Adrenal gland (tissue), 12 donors: ENCODE measurements around the gene ARFGEF3. TPM values are rescaled to one million over a fixed set of nuclear protein-coding genes. Genes with fewer than 3 reads are reported as not detected.
A peak's percentile ranks its signal among the peaks of the same experiment; 100 is the strongest.

ENCODE experiments used
- DNase-seq, 7 donors: peaks; one replicate each; pipeline ENCODE4 v3.0.0-alpha.2; 2019 to 2020
- H3K27ac ChIP-seq, 5 donors: fragments of 200-600 bp; sonication (generic) in 4 of 5; 1 replicate in 3 of 5; 2 replicates in 2 of 5; pipeline versions ENCODE4 v1.5.1 to v1.8.0; 2016 to 2020; ENCODE audit warnings: mild to moderate bottlenecking in 1 of 5
- H3K27me3 ChIP-seq: fragments of 200-600 bp; 2 replicates; pipeline ENCODE4 v1.8.0; 2021
- H3K36me3 ChIP-seq, 2 donors: fragments of 200-600 bp; replicated peaks in 1 of 2; 1 replicate in 1 of 2; 2 replicates in 1 of 2; pipeline versions ENCODE4 v1.5.1 to v1.8.0; 2018 to 2022
- H3K4me1 ChIP-seq, 2 donors: fragments of 200-600 bp; replicated peaks in 1 of 2; 1 replicate in 1 of 2; 2 replicates in 1 of 2; pipeline versions ENCODE4 v1.5.1 to v1.8.0; 2018 to 2021
- H3K4me3 ChIP-seq, 4 donors: fragments of 200-600 bp; sonication (generic) in 3 of 4; one replicate each; pipeline ENCODE4 v1.5.1; 2016 to 2018
- H3K9me3 ChIP-seq, 3 donors: fragments of 200-600 bp; sonication (generic) in 1 of 3; replicated peaks in 1 of 3; 1 replicate in 2 of 3; 2 replicates in 1 of 3; pipeline versions ENCODE4 v1.5.1 to v1.8.0; 2016 to 2021
- POLR2A ChIP-seq, 2 donors: fragments of 450-650 bp; IDR thresholded peaks; one replicate each; pipeline ENCODE4 v1.6.1; 2017; ENCODE audit warnings: antibody characterized with exemption in 2 of 2, mild to moderate bottlenecking in 2 of 2, moderate library complexity in 1 of 2
- WGBS, 4 donors: extraction: QIAGEN DNeasy Blood & Tissue Kit in 2 of 4; methylation state at CpG; one replicate each; pipeline versions ENCODE4 v1.1.5 to v1.1.7; 2013 to 2017; 5-methylcytosine and 5-hydroxymethylcytosine counted together
- intact Hi-C, 2 donors: fragments of 100-400 bp; cut with DNase I; formaldehyde crosslinking; loops; one replicate each; pipeline versions ENCODE4 v1.14.1 to v1.15.0; 2022 to 2023
- polyA plus RNA-seq, 3 donors: library from polyadenylated mRNA; stranded (reverse); fragments of 200-250 nt in 2 of 3; fragments of 350-450 nt in 1 of 3; fragmentation: Illumina TruSeq in 1 of 3; extraction: RNeasy Lipid Tissue Mini Kit (QIAGEN cat#74804) in 1 of 3; gene quantifications; one replicate each; pipeline ENCODE4 v1.2.3, GENCODE V29; 2013 to 2014
- total RNA-seq, 9 donors: library from RNA; depleted of rRNA in 4 of 9; stranded (reverse); fragments of >200 nt in 4 of 9; fragments of 120-200 nt in 1 of 9; fragmentation: NEBNext Ultra II Directional in 1 of 9; extraction: Animal tissue kit (Norgen Biotek cat#: 25700) in 1 of 9; gene quantifications; one replicate each; pipeline versions ENCODE4 v1.1.0 to v1.2.4, GENCODE V29; 2013 to 2023
- TF ChIP-seq, protein P1 (sequence below), 6 experiments: fragments of 450-650 bp in 4 of 6; fragments of 200-600 bp in 2 of 6; sonication (generic) in 1 of 6; IDR thresholded peaks; 1 replicate in 5 of 6; 2 replicates in 1 of 6; pipeline versions ENCODE4 v1.5.1 to v1.8.0; 2016 to 2021; ENCODE audit warnings: antibody characterized with exemption in 6 of 6, mild to moderate bottlenecking in 2 of 6, moderate library complexity in 1 of 6
- donor health status: healthy with polysubstance abuse.
- donor health status: Bipolar disorder and iron deficiency.
- donor health status: DM: yes; HTN: yes; CAD: no.
- donor health status: DM: no; HTN: no; CAD: no.
- donor health status: DM: no; HTN: no; CAD: no.
- donor health status: DM: yes; HTN: yes; CAD: no.

Gene ARFGEF3
- total and polyA plus RNA-seq, 12 donors: 0.06 to 10.9 (median 0.91) TPM; not detected in 1

DNA sequence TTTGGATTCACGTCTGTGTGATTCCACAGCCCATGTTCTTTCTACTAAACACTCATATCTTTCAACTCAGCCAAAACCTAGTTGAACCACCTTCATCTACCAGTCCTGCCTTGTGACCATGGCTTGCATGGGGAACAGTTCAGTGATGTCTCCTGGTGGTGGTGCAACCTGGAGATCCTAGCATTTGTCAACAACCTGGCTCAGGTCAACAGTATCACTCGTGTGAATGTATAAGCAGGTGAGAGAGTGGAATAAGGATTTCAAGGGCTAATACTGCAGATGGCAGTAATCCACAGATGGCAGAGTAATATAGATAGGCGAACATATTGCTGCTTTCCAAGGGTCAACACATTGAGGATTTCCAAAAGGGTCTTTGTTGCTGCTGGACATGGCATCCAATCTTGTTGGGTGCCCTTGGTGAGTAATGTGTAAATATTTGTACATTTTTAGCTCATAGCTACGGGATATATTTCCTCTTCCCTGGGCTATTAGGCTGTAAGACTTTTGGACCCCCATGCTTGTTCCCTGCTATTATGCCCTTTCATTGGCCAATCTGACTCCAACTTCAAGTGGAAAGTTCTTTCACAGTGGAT is 43.1 kb downstream of the ARFGEF3 start:
- H3K4me1 ChIP-seq: no peaks in the 10 kb centered on the region
- intact Hi-C loops: no loop called here
- WGBS, 4 donors: 76 to 85% (median 80%) methylated on average over 4 of the region's 4 CpGs
- no peaks in the 10 kb centered on the region for H3K36me3 ChIP-seq
- peaks cover under 1% of the 10 kb centered on the region for H3K27me3 ChIP-seq
- DNase-seq: no peak
- TF ChIP-seq POLR2A (IDR thresholded peaks at IDR 0.05): no peak
- TF ChIP-seq, protein P1, sequence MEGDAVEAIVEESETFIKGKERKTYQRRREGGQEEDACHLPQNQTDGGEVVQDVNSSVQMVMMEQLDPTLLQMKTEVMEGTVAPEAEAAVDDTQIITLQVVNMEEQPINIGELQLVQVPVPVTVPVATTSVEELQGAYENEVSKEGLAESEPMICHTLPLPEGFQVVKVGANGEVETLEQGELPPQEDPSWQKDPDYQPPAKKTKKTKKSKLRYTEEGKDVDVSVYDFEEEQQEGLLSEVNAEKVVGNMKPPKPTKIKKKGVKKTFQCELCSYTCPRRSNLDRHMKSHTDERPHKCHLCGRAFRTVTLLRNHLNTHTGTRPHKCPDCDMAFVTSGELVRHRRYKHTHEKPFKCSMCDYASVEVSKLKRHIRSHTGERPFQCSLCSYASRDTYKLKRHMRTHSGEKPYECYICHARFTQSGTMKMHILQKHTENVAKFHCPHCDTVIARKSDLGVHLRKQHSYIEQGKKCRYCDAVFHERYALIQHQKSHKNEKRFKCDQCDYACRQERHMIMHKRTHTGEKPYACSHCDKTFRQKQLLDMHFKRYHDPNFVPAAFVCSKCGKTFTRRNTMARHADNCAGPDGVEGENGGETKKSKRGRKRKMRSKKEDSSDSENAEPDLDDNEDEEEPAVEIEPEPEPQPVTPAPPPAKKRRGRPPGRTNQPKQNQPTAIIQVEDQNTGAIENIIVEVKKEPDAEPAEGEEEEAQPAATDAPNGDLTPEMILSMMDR (IDR thresholded peaks at IDR 0.05): no peak
- H3K9me3 ChIP-seq: no peaks in the 10 kb centered on the region
- H3K4me3 ChIP-seq: no peak overlapping the region
- H3K27ac ChIP-seq: no peak overlapping the region

DNA sequence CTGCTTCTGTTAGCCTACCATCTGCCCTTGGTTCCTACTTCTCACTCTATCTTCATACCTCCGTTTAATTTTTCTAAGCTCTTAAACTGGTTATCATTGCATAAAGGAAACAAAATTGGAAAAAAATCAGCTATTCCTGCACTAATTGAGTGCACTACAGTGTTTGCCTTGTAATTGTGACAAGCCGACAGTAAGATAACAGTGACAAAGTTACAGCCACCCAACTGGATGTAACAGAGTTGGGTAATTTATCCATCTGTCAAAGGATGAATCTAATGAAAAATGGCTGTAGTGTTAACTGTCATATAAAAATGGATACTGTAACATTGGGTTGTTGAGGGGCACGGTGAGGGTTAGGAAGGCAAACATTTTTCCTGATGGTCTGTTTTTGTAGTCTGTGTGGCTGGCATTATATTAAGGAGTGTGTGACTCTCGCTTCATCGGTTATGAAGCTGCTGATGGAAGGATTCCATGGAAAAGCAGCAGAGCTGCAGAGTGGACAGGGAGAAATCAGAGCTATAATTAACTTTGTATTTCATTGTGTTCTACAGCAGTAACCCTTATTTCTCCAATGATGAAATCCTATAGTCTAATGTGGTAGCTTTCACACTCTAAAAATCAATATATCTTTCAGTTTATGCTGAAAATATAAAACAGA is 43.8 kb downstream of the ARFGEF3 start:
- peak overlapping the region in 1 of 5 donors; percentile 41 for H3K27ac ChIP-seq
- no peaks in the 10 kb centered on the region for H3K4me1 ChIP-seq
- DNase-seq: no peak
- H3K4me3 ChIP-seq: no peak overlapping the region
- WGBS, 4 donors: 51 to 58% (median 58%) methylated on average over 5 of the region's 5 CpGs
- H3K27me3 ChIP-seq: peaks cover 6% of the 10 kb centered on the region
- no peaks in the 10 kb centered on the region for H3K9me3 ChIP-seq
- no peaks in the 10 kb centered on the region for H3K36me3 ChIP-seq
- intact Hi-C loops: no loop called here
- TF ChIP-seq, protein P1 (IDR thresholded peaks at IDR 0.05): no peak
- TF ChIP-seq POLR2A (IDR thresholded peaks at IDR 0.05): no peak

DNA sequence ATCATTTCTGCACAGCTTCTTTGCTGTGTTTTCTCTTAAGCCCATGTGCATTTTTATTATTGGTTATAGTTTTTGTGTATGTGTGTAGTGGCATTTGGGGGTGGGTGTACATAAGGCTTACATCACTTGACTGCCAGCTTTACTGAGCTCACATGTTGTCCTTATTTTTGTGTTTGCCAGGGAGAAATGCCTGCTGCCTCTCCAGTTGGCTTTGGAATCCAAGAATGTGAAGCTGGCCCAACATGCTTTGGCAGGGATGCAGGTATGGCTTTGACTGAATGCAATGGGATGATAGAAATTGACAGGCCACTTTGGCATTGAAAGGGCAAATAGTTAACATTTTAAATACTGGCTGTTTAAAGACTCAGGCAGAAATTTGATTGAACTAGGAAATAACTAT is 45.1 kb downstream of the ARFGEF3 start:
- Histone ChIP-seq H3K27me3 (peaks cover 6% of the 10 kb centered on the region), H3K9me3 (no peaks in the 10 kb centered on the region), H3K36me3 (no peaks in the 10 kb centered on the region), H3K27ac (no peak overlapping the region), H3K4me1 (no peaks in the 10 kb centered on the region), H3K4me3 (no peak overlapping the region)
- intact Hi-C loops: no loop called here
- DNase-seq: no peak
- TF ChIP-seq, protein P1 (IDR thresholded peaks at IDR 0.05): no peak
- no peak for TF ChIP-seq POLR2A (IDR thresholded peaks at IDR 0.05)

DNA sequence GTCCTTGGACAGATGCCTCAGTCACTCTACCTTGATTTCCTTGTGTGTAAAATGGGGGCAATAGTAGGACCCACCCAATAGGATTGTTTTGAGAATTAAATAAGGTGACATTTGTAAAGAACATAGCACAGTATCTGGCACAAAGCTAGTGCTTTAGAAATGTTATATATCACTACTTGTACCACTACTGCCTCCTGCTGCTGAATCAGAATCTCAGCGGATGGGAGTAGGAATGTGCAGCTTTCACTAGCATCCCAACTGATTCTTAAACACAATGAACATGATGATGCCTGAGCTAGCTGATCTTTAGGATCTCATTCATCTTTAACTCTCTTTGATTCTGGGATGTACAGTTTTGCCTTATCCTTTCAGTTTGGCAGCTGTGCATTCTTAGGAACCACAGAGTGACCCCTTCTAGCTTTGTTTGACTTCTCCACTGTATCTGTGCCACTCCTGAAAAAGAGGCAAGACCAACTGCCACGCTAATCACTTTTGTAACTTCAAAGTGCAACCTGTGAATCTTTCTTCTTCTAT is 49.4 kb downstream of the ARFGEF3 start:
- H3K9me3 ChIP-seq: no peaks in the 10 kb centered on the region
- intact Hi-C loops: no loop called here
- no peak for TF ChIP-seq POLR2A (IDR thresholded peaks at IDR 0.05)
- TF ChIP-seq, protein P1 (IDR thresholded peaks at IDR 0.05): no peak
- H3K27ac ChIP-seq: peak overlapping the region in 1 of 5 donors; percentile 54
- H3K27me3 ChIP-seq: peaks cover 6% of the 10 kb centered on the region
- no peak for DNase-seq
- WGBS, 4 donors: 67 to 80% (median 73%) methylated on average over 2 of the region's 2 CpGs
- H3K4me1 ChIP-seq: no peaks in the 10 kb centered on the region
- H3K4me3 ChIP-seq: no peak overlapping the region
- no peaks in the 10 kb centered on the region for H3K36me3 ChIP-seq
